Measurements from ENCODE around the gene TLR5.

GRCh38 chr1:223144431-223144830 is 1.4 kb upstream of the TLR5 start:
- TF ChIP-seq CTCF (IDR thresholded peaks at IDR 0.05; ENCODE audit: insufficient read depth, low read length, poor library complexity, severe bottlenecking) (no peak), EZH2phosphoT487 (conservative IDR thresholded peaks at IDR 0.05; ENCODE audit: low read length) (no peak)

All from SU-DHL-6 (cell line).